ENCODE data around the gene TUBGCP2.

The TUBGCP2 gene

DNA sequence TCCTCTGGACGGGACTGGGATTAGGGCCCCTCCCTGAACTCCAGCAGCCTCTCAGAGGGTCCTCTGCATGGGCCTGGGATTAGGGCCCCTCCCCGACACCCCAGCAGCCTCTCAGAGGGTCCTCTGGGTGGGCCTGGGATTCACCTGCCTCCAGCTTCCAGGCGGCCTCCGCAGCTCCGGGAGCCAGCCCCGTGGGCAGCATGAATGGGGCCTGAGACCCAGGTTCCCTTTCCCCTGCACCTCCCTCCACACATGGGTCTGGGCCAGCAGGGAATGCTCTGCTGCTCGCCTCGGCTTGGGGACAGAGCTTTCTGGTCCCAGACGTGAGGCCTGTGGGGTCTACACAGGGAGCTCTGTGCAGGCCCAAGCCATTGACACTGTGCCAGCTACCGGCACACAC lies 5.5 kb downstream of the TUBGCP2 start:
- Mint-ChIP-seq H3K4me3 (no peak overlapping the region), H3K4me1 (peaks cover 44% of the 10 kb centered on the region), H3K36me3 (ENCODE audit: low read depth) (peaks cover 42% of the 10 kb centered on the region), H3K9me3 (no peaks in the 10 kb centered on the region), H3K27me3 (ENCODE audit: low read depth, poor library complexity) (peaks cover 2% of the 10 kb centered on the region), H3K27ac (no peak overlapping the region)
- TF ChIP-seq, protein P1, sequence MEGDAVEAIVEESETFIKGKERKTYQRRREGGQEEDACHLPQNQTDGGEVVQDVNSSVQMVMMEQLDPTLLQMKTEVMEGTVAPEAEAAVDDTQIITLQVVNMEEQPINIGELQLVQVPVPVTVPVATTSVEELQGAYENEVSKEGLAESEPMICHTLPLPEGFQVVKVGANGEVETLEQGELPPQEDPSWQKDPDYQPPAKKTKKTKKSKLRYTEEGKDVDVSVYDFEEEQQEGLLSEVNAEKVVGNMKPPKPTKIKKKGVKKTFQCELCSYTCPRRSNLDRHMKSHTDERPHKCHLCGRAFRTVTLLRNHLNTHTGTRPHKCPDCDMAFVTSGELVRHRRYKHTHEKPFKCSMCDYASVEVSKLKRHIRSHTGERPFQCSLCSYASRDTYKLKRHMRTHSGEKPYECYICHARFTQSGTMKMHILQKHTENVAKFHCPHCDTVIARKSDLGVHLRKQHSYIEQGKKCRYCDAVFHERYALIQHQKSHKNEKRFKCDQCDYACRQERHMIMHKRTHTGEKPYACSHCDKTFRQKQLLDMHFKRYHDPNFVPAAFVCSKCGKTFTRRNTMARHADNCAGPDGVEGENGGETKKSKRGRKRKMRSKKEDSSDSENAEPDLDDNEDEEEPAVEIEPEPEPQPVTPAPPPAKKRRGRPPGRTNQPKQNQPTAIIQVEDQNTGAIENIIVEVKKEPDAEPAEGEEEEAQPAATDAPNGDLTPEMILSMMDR (IDR thresholded peaks at IDR 0.05), result no peak
- no peak for DNase-seq

DNA sequence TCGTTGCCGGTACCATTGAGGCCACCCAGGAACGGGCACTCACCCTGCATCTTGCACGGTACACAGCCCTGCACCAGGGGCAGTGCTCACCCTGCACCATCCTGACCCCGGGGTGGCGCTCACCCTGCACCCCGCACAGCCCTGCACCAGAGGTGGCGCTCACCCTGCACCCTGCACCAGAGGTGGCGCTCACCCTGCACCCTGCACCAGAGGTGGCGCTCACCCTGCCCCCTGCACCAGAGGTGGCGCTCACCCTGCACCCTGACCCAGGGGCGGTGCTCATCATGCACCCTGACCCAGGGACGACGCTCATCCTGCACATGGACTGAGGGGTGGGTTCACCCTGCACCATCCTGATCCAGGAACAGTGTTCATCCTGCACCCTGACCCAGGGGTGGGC lies 6.4 kb downstream of the TUBGCP2 start:
- Mint-ChIP-seq H3K4me1 (peaks cover 34% of the 10 kb centered on the region), H3K36me3 (ENCODE audit: low read depth) (peaks cover 51% of the 10 kb centered on the region), H3K4me3 (no peak overlapping the region), H3K27ac (no peak overlapping the region), H3K27me3 (ENCODE audit: low read depth, poor library complexity) (no peaks in the 10 kb centered on the region), H3K9me3 (no peaks in the 10 kb centered on the region)
- TF ChIP-seq, protein P1 (IDR thresholded peaks at IDR 0.05), result no peak
- DNase-seq, result no peak

DNA sequence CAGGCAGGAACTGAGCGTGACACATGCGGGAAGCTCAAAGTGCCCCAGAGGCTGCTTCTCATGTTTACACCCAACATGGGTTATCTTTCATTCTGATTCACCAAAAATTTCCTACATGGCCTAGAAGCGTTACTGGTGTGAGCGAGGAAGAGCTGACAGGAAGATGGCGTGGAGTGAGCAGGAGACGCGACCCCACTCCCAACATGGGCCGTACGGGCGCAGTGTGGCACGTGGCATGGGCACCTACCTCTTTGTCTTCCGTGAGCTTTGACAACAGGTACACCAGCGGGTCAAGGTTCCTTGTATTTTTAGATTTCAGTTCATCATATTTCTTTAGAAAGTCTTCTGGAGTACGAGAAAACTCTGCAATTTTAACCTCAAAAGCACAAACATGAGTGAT lies 8.9 kb downstream of the TUBGCP2 start:
- no peaks in the 10 kb centered on the region for H3K9me3 Mint-ChIP-seq
- H3K4me3 Mint-ChIP-seq, result no peak overlapping the region
- no peaks in the 10 kb centered on the region for H3K27me3 Mint-ChIP-seq (ENCODE audit: low read depth, poor library complexity)
- peak overlapping the region; percentile 9 for H3K27ac Mint-ChIP-seq
- TF ChIP-seq, protein P1 (IDR thresholded peaks at IDR 0.05), result no peak
- H3K4me1 Mint-ChIP-seq, result peaks cover 12% of the 10 kb centered on the region
- DNase-seq, result no peak
- H3K36me3 Mint-ChIP-seq (ENCODE audit: low read depth), result peaks cover 56% of the 10 kb centered on the region

DNA sequence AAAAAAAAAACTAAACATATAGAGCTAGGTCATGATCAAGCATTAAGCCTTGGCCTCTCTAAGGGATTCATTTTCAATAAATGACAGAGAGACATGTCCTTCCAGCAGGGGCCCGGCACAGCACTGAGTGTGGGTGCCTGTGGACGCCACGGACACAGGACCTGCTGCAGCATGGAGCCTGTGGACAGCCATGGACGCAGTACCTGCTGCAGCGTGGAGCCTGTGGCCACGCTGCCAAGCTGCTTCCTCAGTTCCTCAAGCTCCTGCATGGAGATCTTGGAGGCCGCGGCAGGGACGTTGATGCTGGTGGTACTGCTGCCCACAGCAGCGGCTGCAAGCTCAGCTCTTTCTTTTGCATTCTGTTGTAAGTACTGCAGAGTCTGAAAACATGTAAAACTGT lies 9.4 kb downstream of the TUBGCP2 start:
- peak overlapping the region; percentile 9 for H3K27ac Mint-ChIP-seq
- H3K4me3 Mint-ChIP-seq, result no peak overlapping the region
- no peaks in the 10 kb centered on the region for H3K27me3 Mint-ChIP-seq (ENCODE audit: low read depth, poor library complexity)
- TF ChIP-seq, protein P1 (IDR thresholded peaks at IDR 0.05), result no peak
- H3K4me1 Mint-ChIP-seq, result peaks cover 7% of the 10 kb centered on the region
- peaks cover 60% of the 10 kb centered on the region for H3K36me3 Mint-ChIP-seq (ENCODE audit: low read depth)
- DNase-seq, result no peak
- H3K9me3 Mint-ChIP-seq, result no peaks in the 10 kb centered on the region

DNA sequence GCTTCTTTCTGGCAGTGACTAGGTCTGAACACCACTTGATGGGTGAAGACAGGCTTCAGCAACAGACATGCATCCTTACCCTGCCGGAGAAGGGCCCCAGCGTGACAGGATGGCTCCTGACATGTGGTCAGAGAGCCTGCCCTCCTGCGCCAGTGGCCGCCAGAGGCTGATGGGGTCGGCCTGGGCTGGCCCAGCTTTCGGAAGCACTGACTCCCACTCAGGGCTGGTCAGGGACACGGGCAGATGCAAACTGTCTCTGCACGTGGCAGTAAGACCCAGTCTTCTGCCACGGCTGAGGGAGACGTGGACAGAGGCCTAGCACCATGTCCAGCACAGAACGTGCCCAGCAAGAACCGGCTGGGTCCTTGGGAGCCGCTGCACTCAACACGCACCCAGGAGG lies 10.2 kb downstream of the TUBGCP2 start:
- H3K4me3 Mint-ChIP-seq, result no peak overlapping the region
- peaks cover under 1% of the 10 kb centered on the region for H3K4me1 Mint-ChIP-seq
- no peak for DNase-seq
- no peaks in the 10 kb centered on the region for H3K27me3 Mint-ChIP-seq (ENCODE audit: low read depth, poor library complexity)
- no peaks in the 10 kb centered on the region for H3K9me3 Mint-ChIP-seq
- H3K36me3 Mint-ChIP-seq (ENCODE audit: low read depth), result peaks cover 56% of the 10 kb centered on the region
- no peak overlapping the region for H3K27ac Mint-ChIP-seq
- TF ChIP-seq, protein P1 (IDR thresholded peaks at IDR 0.05), result no peak

DNA sequence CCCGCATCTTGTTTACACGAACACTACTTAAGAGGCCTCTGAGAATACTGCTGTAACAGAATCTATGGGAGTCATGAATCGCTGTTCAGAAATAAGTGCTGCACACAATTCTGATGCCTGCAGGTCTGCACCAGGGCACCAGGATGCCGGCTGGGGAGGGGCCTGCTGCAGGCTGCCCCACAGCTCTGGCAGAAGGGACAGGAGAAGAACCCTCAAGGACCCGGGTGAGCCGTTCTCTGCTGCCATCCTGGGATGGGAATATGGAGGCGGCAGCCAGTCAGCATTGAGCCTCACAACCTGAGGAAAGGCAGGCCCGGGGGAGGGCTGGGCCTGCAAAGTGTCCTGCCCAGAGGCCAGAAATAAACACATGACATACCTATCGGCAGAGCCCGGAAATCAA lies 11.2 kb downstream of the TUBGCP2 start:
- Mint-ChIP-seq H3K27ac (no peak overlapping the region), H3K27me3 (ENCODE audit: low read depth, poor library complexity) (no peaks in the 10 kb centered on the region), H3K9me3 (no peaks in the 10 kb centered on the region), H3K4me3 (no peak overlapping the region), H3K36me3 (ENCODE audit: low read depth) (peaks cover 52% of the 10 kb centered on the region), H3K4me1 (no peaks in the 10 kb centered on the region)
- DNase-seq, result no peak
- TF ChIP-seq, protein P1 (IDR thresholded peaks at IDR 0.05), result no peak
